Stimulated activated CD4-positive, alpha-beta T cell treated with anti-CD3 and anti-CD28 coated beads, Interleukin-1b, Interleukin-23, amount 100 ng/mL, for 24 hours (primary cell): ENCODE results near the gene FUCA2.
A peak's percentile ranks its signal among the peaks of the same experiment; 100 is the strongest.

Source experiments
- DNase-seq, 4 experiments: peaks; one replicate each; pipeline ENCODE4 v3.0.0-alpha.2; 2020; ENCODE audit warnings: low read depth in 4 of 4, low spot score in 1 of 4

The FUCA2 gene

GRCh38 chr6:143510991-143511891 lies at the start of gene FUCA2:
Gene FUCA2 (minus strand): TSS chr6:143511720. CDS start chr6:143511634, 86 bp downstream.
- peak; percentile 22 to 61 (median 45) for DNase-seq

DNA sequence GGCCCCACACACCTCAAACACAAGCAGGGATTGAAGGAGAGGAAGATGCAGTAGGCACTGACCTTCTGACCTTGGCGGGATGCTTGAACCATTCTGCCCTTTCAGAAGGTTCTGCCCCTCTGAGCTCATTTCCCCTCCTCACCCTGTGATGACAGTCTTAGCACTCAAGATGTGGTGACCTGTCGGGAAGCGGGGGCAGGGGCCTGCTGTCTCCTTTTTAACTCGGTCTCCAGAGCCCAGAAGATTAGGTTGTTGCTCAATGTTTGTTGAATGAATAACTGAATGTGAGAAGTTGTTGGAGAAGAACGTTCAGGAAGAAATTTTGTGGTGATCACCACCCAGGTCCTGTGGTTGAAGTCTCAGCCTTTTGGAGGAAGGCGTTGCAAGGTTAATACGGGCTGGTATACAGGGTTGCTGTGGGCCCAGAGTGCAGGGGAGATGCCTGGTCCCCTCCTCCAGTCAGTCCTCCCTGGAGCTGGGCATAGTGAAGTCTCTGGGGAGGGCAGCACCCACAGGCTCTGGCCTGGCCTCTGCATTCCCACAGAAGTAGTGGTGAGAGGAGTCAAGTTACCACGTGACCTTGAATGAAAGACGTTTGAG lies 49.7 kb upstream of the FUCA2 start:
- DNase-seq, result no peak

- DNase-seq, result no peak
Observed at GRCh38 chr6:143559051-143559660, 47.6 kb upstream of the FUCA2 start.

DNA sequence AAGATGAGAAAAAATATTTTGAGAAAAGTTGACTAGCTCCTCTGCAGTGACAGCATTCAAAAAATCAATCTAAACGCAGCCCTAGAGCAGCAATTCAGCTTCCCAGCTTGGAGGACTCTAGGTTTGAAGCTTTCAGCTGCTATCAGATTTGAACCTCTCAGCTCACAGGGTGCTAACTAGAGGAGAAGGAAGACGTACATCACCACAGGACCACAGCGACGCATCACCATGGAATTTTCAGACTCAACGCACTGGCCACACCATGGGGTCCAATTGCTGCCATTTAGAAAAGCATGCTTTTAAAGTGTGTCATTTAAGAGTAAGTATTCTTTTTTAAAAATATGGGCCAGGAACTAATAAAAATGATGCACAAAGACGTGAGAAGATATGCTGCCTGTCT lies 45.0 kb upstream of the FUCA2 start:
- no peak for DNase-seq

DNA sequence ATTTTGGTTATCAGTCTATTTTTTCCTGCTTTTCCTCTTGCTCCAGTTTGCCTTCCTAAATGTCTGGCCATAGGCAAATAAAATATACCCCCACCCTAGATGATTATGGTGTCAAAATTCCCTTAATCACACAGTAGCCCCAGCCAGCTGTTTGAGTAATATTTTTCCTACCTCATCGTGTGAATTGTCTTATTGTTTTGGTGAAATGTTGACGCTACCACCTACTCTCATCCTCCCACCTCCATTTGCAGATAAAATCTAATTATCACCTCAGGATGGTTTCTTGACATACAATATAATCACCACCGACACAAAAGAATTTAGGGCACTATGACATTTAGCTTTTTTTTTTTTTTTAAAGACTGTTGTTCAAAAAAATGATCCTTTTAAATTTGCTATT lies 44.1 kb upstream of the FUCA2 start:
- no peak for DNase-seq

DNA sequence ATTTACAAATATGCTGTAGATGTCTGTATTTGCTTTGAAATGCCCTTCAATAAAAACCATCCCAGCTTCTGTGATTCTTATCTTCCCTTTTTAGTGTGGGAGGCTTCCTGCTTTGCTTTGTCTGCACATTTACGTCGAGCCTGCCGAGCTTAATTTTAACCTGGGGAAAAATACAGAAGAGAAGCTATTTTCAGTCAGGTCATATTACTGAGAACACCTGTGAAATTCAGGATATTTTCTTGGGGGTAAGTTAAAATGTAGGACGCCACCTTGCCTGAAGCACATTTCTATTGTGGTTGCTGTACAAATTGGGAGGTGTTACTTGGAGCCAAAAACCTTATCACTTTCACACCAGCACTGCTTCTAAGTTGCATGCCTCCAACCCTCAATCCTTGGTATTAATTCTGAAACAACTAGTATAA lies 43.6 kb upstream of the FUCA2 start:
- DNase-seq, result no peak

GRCh38 chr6:143553337-143553736 lies 41.8 kb upstream of the FUCA2 start:
- no peak for DNase-seq

- DNase-seq, result no peak
Observed at GRCh38 chr6:143549949-143550268, 38.4 kb upstream of the FUCA2 start.

GRCh38 chr6:143549221-143549948 lies 37.9 kb upstream of the FUCA2 start:
- DNase-seq, result peak in 1 of 4 experiments; percentile 10

DNA sequence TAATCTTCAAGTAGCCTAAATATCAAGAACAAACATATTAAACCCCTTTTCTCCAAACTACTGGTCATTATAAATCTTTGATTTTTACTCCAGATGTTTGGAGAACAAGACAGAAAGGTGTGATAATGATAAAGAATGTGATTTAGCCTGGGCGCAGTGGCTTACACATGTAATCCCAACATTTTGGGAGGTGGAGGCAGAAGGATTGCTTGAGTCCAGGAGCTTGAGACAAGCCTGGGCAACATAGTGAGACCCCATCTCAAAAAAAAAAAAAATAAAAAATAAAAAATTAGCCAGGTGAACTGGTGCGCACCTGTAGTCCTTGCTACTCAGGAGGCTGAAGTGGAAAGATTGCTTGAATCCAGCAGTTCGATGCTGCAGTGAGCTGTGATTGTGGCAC lies 35.1 kb upstream of the FUCA2 start:
- DNase-seq, result no peak

DNA sequence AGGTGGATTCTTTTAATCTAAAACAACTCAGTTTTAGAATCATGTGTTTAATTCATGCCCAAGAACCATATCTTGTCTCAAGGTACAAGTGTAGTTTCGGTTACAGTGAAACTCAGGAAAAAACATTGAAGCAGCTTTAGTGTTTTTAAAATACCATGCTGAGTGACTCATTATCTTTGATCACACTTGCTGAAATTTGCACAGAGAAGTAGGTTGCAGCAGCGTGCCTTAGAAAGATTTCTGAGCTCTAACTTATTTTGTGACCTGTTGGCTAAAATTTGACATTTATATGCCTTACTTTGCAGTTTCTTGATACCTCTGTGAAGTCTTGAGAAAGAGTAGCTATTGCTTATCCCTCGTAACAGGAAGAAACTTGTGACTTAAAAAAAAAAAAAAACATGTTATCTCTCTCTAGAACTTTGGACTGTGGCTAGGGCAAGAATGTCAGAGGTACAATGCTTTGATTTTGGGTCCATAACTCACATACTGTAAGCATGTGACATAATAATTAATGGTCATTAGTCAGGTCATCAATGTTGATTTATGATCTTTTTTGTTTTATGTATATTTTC lies 34.5 kb upstream of the FUCA2 start:
- DNase-seq, result no peak

DNA sequence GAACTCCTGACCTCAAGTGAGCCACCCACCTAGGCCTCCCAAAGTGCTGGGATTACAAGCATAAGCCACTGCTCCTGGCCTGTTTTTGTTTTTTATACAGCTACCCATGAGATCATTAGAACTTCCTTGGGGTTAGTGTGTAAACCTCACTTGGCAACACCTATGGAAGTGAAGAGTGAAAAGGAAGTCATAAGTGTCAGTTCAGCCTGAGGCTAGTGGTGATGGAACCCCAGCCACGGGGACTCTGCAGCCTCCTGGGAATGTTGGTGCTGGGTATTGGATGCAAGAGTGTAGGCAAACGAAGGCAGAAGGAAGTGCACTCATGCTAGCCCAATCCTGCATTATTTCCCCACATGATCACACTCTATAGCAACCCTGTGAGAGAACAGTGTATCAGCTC lies 33.6 kb upstream of the FUCA2 start:
- no peak for DNase-seq

- DNase-seq, result no peak
Observed at GRCh38 chr6:143544011-143544696, 32.6 kb upstream of the FUCA2 start.

DNA sequence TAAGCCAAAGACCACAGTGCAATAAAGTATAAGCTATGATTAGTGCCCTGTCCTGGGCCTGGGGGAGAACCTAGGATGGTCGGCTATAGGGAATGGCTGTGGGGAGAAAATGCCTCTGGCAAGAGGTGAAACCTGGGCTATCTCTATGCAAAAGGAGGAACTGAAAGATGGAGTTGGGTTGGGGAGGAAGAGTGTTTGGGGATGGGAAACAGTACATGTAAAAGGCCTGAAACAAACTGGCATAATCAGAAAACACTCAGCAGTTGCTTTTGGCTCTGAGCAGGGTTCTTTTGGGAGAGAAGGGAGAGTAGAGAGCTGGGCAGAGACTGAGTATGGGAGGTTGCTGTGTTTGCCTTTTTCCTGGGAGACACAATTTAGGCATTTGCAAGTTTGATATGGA lies 31.9 kb upstream of the FUCA2 start:
- DNase-seq, result no peak

GRCh38 chr6:143542888-143543287 lies 31.4 kb upstream of the FUCA2 start:
- no peak for DNase-seq

DNA sequence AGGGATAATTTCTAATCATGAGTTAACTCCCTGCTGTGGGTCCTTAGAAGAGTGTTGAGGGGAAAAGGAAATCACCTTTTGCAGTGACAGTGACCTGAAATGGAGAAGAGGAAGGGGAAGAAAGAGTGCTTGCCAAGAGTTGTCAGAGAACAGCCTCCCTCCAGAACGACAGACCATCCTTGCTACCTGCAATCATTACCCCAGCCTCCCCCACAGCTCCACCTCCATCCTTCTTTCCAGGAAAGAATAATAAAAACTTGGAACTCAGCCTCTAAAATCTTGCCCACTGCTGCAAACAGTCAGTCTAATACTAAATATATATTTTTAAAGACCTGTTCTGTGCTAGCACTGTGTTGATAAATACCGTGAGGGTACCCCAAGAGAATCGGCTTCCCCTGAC lies 28.7 kb upstream of the FUCA2 start:
- DNase-seq, result no peak

DNA sequence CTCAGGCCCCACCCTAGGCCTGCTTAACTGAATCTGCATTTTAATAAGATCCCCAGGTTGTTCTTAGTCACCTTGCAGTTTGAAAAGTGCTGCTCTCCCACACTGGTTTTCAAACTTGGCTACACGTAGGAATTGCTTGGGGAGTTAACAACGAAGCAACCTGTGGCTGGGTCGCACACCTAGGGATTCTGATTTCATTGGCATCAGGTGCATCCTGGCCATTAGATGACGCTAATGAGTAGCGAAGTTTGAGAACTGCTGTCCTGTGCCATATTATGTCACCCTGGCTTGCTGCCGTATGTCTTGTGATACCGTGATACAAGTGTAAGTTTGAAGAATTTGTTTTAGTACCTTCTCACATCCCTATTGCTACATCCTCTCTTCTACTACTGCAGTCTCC lies 28.2 kb upstream of the FUCA2 start:
- DNase-seq, result no peak

DNA sequence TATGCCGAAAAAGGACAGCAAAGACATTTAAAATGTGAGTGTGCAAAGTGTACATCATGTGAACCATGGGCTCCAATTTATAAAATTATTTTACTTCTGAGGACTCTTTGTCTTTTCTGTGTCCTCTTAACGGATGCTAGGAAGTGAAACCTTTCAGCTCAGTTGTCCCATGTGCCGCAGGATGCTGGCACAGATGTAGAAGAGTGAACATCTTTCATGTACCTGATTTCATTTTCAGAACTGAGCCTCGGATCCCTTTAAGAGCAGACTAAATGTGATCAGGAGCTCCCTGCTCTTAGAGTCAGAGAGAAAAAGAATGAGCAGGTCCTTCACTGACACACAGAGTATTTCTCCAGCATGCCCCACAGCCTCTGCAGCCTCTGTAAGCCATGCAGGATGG lies 27.6 kb upstream of the FUCA2 start:
- DNase-seq, result no peak

GRCh38 chr6:143538374-143538773 lies 26.9 kb upstream of the FUCA2 start:
- no peak for DNase-seq

DNA sequence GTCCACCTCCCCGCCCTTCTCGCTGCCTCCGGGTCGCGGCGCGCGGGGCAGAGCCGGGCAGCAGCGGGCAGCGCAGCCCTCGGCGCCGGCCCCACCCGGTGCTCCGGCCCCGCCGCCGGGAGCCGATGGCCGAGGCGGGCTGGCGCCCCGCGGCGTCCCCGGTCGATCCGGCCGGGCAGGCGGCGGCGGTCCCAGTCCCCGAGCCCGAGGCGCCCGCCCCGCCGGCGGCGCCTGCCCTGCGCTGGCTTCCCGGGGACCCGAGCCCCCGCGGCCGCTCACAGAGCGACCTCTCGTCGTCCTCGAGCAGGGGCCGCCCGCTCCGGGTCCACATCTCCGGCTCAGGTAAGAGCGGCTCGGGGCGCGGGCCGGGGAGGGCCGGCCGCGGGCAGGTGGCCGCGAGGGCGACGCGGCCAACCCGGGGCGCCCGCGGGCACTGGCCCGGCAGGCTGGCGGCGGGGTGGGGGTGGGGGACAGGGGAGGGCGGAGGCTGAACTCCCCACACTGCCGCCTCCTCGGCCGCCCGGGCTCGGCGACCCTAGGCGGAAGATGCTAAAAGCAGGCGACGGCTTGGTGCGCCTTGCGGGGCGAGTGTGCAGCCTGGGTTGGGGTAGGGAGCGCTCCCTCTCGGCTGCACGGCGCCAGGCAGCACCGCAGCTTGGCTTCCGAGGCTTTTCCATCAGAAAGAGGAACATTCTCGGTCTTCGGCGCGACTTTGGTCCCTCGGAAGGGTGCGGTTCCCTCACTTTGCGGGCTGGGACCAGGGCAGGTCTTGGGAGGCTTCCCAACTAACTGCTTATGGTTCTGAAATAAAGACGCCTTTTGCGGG lies 25.6 kb upstream of the FUCA2 start:
- peak; percentile 28 to 51 (median 40) for DNase-seq
